ENCODE data around the gene SERPINB5.

SERPINB5 gene

DNA sequence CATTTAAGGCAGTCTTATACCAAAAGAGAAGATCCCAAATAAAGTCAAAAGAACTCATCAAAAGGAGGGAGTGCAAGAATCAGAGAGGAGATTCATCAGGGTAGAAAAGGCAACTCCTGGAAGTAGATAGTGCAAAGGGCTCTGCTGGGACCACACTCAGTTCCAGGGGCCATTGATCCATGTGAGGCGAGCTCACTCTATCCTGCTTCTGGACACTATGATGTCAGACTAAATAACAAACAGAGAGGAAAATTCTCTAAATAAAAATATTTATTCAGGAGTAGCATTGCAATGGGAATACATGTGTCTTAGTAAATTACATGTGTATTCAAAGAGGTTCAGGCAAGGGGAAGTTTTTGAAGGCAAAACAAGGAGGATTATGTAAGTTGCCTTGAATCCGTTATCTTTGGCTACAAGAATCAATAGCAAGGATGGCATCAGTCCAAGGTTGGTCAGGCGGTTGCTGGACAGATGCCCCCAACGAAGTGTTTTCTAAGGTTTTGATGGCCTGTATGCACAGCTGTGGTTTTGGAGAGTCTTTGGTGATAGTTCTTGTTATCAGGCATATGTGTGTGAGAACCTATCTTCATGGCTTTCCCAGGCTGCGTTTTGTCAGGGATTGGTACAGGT is 52.2 kb downstream of the SERPINB5 start:
- no peak for DNase-seq

DNA sequence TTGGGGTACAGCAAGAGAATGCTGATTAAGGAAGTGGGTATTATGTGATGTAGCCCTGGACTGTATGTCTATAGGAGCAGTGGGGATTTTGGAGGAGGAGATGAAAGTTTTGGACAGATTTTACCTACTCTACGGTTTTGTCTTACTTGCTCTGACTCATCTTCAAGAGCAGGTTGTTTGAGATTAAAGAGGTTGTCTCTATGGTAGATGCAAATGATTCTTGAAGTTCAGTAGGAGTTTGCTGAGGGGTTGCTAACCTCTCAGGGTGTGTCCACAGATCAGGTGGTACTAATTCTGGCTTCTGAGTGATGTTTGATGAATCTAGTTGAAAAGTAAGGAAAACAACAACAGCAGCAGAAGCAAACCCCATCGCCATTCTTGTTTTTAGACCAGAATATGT is 55.7 kb downstream of the SERPINB5 start:
- DNase-seq, result no peak

DNA sequence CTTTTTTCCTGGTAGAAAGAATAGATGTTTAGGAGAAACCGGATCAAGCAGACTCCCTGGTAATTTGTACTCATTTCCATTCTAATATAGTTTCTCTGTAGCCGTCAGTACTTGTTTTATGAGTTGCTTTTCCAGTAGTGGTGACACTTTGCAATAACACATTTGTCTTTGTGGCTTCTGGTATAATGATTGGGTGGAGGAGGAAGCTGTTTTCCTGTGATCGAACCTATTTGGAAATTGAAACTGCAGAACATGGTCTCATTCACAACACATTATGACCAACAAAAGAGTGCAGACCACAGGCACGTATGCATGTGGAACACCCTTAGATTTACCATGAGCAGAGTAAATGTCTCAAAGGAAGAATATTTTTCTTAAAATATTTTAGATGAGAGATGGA is 57.9 kb downstream of the SERPINB5 start:
- DNase-seq, result no peak

GRCh38 chr18:63539904-63540510 is 63.2 kb downstream of the SERPINB5 start:
- no peak for DNase-seq

- DNase-seq, result no peak
These were observed 65.3 kb downstream of the SERPINB5 start, which contains the start of gene SERPINB12 for GRCh38 chr18:63542069-63542468. SERPINB12 (plus strand) TSS chr18:63542369; CDS start chr18:63556160, 13,791 bp downstream.

GRCh38 chr18:63544017-63544416 is 67.3 kb downstream of the SERPINB5 start:
- DNase-seq, result no peak

GRCh38 chr18:63545000-63545399 is 68.2 kb downstream of the SERPINB5 start:
- no peak for DNase-seq

DNA sequence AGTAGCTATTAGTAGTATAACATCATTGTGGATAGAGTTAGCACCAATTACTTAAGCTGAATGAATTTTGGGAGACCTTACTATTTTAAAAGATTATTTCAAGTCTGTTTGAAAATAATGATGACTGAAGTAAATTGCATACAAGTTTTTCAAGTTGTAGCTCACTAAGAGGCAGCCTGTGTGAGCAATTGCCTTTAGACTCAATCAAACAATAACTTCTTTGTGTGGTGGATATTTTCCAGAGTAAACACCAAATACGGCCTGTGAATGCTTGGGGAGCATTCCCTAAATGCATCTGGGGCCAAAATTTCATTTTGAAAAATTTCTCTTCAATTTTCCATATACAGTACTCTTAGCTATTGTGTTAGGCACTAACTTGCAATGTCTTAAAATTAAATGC is 73.3 kb downstream of the SERPINB5 start:
- DNase-seq, result no peak

- DNase-seq, result no peak
These were observed 75.0 kb downstream of the SERPINB5 start for GRCh38 chr18:63551769-63552168.

GRCh38 chr18:63552581-63552980 is 75.8 kb downstream of the SERPINB5 start:
- DNase-seq, result no peak

GRCh38 chr18:63553081-63553480 is 76.3 kb downstream of the SERPINB5 start:
- no peak for DNase-seq
